ENCODE data around the gene AOX1.
"Not testable (repeated sequence)": the region's sequence is repeated elsewhere in the genome, so short reads cannot be mapped to it uniquely, and the experiment has no call there.

Gene AOX1

GRCh38 chr2:200602584-200602983 lies 16.8 kb downstream of the AOX1 start:
- Histone ChIP-seq H3K36me3 (no peaks in the 10 kb centered on the region), H3K9me3 (no peaks in the 10 kb centered on the region), H3K27me3 (no peaks in the 10 kb centered on the region), H3K4me3 (ENCODE audit: low read depth in 1 of 2, low read length in 1 of 2) (no peak overlapping the region), H3K4me1 (ENCODE audit: control insufficient read depth in 1 of 2, insufficient read depth in 1 of 2, low read depth in 1 of 2, low read length in 1 of 2) (peaks cover 5 to 15% of the 10 kb centered on the region in 2 experiments), H3K27ac (no peak overlapping the region)
- TF ChIP-seq CTCF (IDR thresholded peaks at IDR 0.05): no peak

- Histone ChIP-seq H3K27ac (no peak overlapping the region), H3K36me3 (no peaks in the 10 kb centered on the region), H3K4me1 (ENCODE audit: control insufficient read depth in 1 of 2, insufficient read depth in 1 of 2, low read depth in 1 of 2, low read length in 1 of 2) (peaks cover 5 to 15% of the 10 kb centered on the region in 2 experiments), H3K27me3 (no peaks in the 10 kb centered on the region), H3K4me3 (ENCODE audit: low read depth in 1 of 2, low read length in 1 of 2) (no peak overlapping the region), H3K9me3 (no peaks in the 10 kb centered on the region)
- TF ChIP-seq CTCF (IDR thresholded peaks at IDR 0.05): no peak
These were observed 18.2 kb downstream of the AOX1 start for GRCh38 chr2:200603972-200604371.

- no peaks in the 10 kb centered on the region for H3K36me3 ChIP-seq
- no peaks in the 10 kb centered on the region for H3K9me3 ChIP-seq
These were observed 18.9 kb downstream of the AOX1 start for GRCh38 chr2:200604571-200605255.

GRCh38 chr2:200608341-200609027 lies 22.7 kb downstream of the AOX1 start:
- Histone ChIP-seq H3K27me3 (no peaks in the 10 kb centered on the region), H3K4me1 (ENCODE audit: control insufficient read depth in 1 of 2, insufficient read depth in 1 of 2, low read depth in 1 of 2, low read length in 1 of 2) (peaks cover 5 to 15% of the 10 kb centered on the region in 2 experiments), H3K4me3 (ENCODE audit: low read depth in 1 of 2, low read length in 1 of 2) (no peak overlapping the region), H3K27ac (no peak overlapping the region), H3K36me3 (no peaks in the 10 kb centered on the region), H3K9me3 (no peaks in the 10 kb centered on the region)
- TF ChIP-seq CTCF (IDR thresholded peaks at IDR 0.05): no peak

More at GRCh38 chr2:200604571-200605255, 18.9 kb downstream of the AOX1 start:
- peaks cover 5 to 15% of the 10 kb centered on the region in 2 experiments for H3K4me1 ChIP-seq (ENCODE audit: control insufficient read depth in 1 of 2, insufficient read depth in 1 of 2, low read depth in 1 of 2, low read length in 1 of 2)
- no peak overlapping the region for H3K27ac ChIP-seq
- no peak for TF ChIP-seq CTCF (IDR thresholded peaks at IDR 0.05)
- H3K4me3 ChIP-seq (ENCODE audit: low read depth in 1 of 2, low read length in 1 of 2): no peak overlapping the region
- no peaks in the 10 kb centered on the region for H3K27me3 ChIP-seq

- Histone ChIP-seq H3K27me3 (no peaks in the 10 kb centered on the region), H3K27ac (no peak overlapping the region), H3K4me1 (ENCODE audit: control insufficient read depth in 1 of 2, insufficient read depth in 1 of 2, low read depth in 1 of 2, low read length in 1 of 2) (peaks cover 5 to 11% of the 10 kb centered on the region in 2 experiments), H3K36me3 (no peaks in the 10 kb centered on the region), H3K4me3 (ENCODE audit: low read depth in 1 of 2, low read length in 1 of 2) (no peak overlapping the region), H3K9me3 (no peaks in the 10 kb centered on the region)
- TF ChIP-seq CTCF (IDR thresholded peaks at IDR 0.05): no peak
These were observed 23.3 kb downstream of the AOX1 start for GRCh38 chr2:200609028-200609614.

- not testable (repeated sequence) for H3K4me3 ChIP-seq (ENCODE audit: low read depth in 1 of 2, low read length in 1 of 2); H3K9me3 ChIP-seq
- H3K4me1 ChIP-seq (ENCODE audit: control insufficient read depth in 1 of 2, insufficient read depth in 1 of 2, low read depth in 1 of 2, low read length in 1 of 2): peaks cover 0 to 10% of the 10 kb centered on the region in 2 experiments
These were observed 24.4 kb downstream of the AOX1 start for GRCh38 chr2:200610217-200610616.

More at GRCh38 chr2:200610217-200610616, 24.4 kb downstream of the AOX1 start:
- H3K27me3 ChIP-seq, H3K36me3 ChIP-seq, H3K27ac ChIP-seq: not testable (repeated sequence)
